NCI-H2107 (cell line): Measurements from ENCODE around the gene CACNA2D2.
A peak's percentile ranks its signal among the peaks of the same experiment; 100 is the strongest.

Source experiments
- DNase-seq: peaks from one replicate; lab custom pipeline; 2025; lab: John Stamatoyannopoulos, UW

Gene CACNA2D2

GRCh38 chr3:50369012-50369670 is 134.3 kb downstream of the CACNA2D2 start:
- no peak for DNase-seq

DNA sequence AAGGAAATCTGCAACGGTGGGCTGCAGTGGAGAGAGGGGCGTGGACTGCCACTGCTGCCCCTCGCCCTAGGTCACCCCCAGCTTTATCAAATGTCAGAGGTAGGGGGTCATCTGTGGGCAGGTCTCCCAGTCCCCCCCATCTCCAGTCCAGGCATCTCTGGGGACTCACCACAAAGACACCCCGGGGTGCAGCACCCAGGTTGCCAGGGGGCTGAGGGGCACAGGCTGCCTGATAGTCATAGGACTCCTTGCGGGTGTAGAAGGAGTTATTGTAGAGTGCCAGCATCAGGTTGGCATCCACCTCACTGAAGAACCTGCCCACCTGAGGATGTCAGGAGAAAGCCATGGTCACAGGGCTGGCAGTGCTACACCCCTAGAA is 137.6 kb downstream of the CACNA2D2 start:
- DNase-seq, result no peak

DNA sequence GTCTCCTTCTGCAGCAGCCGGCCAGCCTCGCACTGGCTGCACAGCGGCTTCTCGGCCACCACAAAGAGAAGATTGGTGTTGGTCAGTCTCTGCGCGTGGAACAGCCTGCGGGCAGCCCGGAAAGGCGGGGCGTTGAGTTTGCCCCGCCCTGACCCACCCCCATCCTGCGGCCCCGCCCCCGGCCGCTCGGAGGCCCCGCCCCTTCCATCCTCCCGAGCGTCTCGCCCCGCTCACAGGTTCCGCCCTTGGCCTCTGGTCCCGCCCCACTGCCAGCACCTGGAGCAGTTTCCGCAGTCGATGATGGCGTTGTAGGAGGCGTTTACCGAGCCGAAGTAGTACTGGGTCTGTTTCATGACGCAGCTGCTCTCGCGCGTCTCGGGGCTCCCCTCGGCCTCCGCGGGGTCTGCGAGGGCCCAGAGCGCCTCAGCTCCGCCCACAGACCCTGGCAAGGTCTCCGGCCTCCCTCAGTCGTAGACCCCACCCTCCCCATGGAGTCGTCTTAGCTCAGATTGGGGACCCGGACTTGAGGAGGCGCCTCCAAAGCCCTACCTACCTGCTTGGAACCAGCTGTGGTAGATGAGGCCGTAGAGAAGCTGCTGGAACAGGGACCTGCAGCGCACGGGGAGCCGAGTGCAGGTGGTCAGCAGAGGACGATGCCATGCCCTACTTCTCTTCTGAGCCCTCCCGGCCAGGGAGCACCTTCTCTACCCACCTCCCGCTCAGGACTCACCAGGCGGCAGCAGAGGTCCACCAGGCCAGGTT is 138.2 kb downstream of the CACNA2D2 start:
- DNase-seq, result no peak

GRCh38 chr3:50364573-50365079 is 138.8 kb downstream of the CACNA2D2 start:
- no peak for DNase-seq

DNA sequence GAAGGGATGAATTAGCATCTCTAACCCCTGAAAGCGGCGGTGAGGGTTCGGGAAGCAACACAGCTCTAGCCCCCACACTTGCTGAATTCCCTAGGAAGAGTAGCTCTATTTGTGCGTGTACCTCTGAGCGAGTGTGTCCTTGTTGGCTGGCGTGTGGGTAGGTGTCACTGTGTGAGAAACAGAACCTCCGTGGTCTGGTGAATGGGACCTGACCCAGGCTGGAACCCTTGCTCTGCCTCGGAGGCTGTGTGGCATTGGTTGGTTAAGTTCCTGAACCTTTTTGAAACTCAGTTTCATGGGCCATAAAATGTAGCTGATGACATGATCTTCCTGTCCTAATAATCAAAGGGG is 143.7 kb downstream of the CACNA2D2 start:
- DNase-seq, result no peak

DNA sequence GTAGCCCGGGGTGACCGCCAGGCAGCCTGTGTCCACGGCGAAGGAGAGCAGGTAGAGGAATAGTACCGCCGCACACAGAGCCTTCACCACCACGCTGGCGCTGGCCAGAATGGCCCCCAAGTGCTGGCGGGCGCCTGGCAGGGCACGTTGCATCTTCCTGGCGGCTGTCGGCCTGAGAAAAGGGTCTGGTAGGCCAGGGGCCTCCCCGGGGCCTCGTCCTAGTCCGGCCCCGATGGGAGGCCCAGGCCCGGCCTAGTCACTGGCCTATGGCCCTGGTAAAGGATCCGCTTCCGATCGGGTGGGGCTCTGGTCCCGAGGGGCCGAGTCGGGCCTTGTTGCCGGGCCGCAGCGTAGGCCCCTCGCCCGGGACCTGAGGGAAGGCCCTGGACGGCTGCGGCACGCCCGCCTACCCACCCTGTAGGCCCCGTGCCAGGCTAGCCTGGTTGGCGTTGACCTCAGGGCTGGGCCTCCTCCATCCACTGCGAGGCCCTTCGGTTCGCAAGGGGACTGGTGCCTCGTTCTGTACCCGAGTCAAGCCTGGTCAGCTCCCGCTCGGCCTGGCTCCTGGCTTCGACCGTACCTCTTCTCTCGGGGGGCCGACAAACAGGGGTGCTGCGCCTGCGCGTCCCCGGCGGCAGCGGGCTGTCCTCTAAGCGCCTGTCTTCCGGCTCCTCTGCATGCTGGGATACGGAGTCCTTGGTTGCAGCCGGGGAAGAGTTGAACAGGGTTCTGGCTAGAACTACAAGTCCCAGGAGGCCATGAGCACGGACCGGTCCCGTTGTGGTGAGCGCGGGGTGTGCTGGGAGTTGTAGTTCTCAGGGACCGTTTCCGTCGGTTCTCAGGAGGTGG is 144.3 kb downstream of the CACNA2D2 start, which contains the start of gene TMEM115:
TSS of gene TMEM115 (minus strand) at position 611 of the 849 bp plus-strand sequence. CDS start at position 153, 458 bp downstream.
- DNase-seq, result peak; percentile 84

DNA sequence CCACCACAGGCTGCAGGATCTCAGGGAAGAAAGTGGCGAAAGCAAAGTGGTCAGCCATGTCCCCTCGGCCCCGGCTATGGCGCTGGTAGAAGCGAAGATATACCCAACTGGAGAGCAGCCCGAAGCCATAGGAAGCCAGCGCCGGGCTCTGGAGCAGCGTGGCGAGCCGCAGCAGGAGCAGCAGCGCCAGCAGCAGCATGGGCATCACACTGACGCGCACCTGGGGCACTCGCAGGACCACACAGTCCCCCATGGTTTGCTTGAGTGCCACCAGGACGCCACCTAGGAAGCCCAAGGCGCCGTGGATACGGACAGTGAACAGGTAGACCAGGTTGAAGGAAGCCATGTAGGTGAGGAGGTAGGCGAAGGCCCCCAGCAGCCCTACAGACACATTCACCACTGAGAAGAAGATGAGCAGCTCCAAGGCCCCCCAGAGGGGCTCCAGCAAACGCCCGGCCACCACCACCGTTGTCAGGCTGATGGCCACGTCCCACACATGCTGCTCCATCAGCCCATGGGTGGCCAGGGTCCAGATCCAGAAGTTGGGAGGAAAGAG is 145.0 kb downstream of the CACNA2D2 start:
- DNase-seq, result no peak

- DNase-seq, result no peak
Measured at GRCh38 chr3:50357481-50357880, 146.0 kb downstream of the CACNA2D2 start.

DNA sequence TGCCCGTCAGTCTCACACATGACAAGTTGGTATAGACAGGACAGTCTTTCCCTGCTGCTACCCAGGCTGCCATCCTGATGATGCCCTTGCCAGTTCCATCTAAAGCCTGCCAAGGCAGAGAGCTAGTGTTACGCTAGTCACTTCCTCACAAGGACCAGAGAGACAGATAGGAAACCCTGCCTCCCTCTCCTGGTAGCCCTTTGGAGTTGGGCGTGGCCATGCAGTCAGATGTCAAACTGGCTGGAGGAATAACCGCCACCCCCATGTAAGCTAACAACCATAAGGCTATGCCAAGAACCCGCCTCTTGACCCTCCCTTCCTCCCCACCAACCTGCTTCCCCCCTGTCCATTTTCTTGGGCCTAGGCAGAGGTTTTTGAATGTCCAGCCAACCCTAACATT is 146.9 kb downstream of the CACNA2D2 start:
- DNase-seq, result no peak

DNA sequence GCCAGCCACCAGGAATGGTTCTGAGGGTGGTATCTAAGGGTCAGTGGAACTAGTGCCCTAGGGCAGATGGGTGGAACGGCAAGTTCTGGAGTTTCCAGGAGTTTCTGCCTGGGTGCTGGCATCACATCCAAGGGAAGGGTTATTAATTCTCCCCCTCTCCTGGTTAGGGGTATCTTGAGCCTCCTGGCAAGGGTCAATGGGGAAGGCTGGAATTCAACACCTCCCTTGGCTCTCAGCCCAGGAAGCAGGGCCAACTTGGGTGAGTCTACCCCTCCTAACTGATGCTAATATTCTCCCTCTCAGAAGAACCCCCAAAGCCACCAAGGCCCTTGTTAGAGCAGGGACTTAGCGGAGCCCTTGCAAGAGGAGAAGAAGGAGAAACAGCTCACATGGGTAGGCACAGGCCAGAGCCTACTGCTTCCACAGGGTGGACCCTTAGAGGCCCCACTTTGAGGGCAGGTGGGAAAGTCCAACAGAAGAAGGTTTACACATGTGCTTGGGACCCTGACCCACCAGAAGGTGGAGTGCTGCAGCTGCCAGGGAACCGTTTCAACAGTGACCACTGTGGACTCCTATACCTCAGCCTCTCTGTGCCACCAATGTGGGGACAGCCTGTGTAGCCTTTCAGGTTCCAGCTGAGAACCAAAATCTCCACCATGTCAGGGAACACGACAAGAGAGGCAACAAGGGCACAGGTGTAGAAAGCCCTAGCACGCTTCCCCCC is 147.4 kb downstream of the CACNA2D2 start:
- no peak for DNase-seq

DNA sequence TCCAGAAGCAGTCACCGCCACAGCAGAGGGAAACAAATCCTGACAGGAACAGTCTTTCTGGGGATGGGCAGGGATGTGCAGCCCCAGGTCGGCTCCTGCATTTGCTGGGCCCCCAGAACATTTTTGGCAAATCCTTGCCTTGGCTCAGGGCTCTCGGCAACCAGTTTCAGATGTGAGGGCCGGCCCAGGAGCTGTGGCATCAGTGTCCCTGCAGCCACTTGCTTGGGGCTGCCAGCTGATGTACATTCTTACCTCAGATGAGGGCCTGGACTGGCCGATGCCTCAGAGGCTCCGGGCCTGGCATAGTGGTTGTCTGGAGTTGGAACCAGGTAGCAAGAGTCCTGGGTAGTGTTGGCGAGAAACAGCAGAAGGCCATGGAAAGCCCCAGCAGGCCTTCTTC is 148.6 kb downstream of the CACNA2D2 start:
- no peak for DNase-seq

DNA sequence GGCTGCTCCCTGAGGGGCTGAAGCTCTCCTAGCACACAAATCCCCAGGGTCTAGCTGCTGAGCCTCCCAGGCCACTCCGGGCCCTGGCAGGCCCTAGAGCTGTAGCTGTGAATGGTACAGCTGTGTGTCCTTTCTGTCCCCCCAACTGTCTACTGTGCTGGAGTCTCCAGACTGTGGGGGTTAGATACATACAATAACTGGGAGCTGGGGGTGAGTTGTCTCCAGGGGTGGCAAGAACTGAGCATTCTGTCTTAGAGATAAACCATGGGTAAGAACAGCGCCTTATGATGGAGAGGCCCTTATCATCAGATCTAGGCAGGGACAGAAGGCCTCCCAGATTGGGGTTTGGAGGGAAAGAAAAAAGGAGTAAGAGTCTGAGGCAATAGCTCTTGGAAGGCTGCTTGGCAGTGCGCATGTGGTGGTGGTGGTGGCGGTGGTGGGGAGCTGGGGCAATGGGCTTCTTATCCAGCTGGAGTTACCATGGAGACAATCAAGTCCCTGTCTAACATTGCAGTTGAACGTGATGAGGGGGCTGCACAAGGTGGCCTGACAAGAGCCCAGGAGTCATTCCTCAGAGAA is 149.2 kb downstream of the CACNA2D2 start:
- no peak for DNase-seq

DNA sequence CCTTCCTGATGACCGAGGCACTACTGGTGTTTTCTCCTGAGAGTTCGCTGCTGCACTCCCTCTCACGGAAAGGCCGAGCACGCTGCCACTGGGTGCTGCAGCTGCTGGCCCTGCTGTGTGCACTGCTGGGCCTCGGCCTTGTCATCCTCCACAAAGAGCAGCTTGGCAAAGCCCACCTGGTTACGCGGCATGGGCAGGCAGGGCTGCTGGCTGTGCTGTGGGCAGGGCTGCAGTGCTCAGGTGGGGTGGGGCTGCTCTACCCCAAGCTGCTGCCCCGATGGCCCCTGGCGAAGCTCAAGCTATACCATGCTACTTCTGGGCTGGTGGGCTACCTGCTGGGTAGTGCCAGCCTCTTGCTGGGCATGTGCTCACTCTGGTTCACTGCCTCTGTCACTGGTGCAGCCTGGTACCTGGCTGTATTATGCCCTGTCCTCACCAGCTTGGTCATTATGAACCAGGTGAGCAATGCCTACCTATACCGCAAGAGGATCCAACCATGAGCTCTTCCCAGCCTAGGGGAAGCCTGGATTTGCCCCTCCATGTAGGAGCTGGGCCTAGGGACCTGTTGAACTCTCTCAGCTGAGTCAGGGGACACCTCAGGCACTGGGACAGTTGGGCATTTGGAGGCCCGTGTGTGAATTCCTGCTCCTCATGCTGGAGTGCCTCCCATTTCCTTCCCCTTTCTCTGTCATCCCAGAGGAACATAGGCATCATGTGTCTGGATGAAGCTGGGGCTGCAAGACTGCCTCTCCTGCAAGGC is 150.0 kb downstream of the CACNA2D2 start:
- DNase-seq, result no peak

DNA sequence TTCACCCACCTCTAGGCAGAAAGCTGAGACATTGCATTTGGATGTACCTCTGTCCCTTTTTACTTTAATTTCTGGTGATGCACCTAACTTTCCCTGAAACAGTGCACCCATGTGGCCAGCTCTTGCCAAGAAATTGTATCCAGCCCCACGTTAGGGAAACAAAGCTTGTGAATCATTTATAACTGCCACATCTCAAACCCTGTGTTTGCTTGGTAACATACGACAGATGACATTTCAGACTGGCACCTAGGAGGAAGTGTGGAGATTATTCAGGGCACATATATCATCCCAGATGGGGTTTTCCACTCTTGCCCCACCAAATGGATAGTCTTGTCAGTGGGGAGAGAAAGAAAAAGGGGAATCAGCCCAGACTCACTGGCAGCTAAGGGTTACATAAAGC is 150.7 kb downstream of the CACNA2D2 start:
- no peak for DNase-seq

- DNase-seq, result no peak
Measured at GRCh38 chr3:50351323-50351697, 152.1 kb downstream of the CACNA2D2 start.

GRCh38 chr3:50350527-50351322 is 152.7 kb downstream of the CACNA2D2 start, which contains the start of the genes CYB561D2 and NPRL2:
Gene CYB561D2, plus strand, starts transcription at chr3:50350862. Its CDS starts 572 bp downstream, at chr3:50351434.
Gene NPRL2, minus strand, starts transcription at chr3:50350775. Its CDS starts 123 bp downstream, at chr3:50350652.
- DNase-seq, result peak; percentile 77

GRCh38 chr3:50350213-50350526 is 153.3 kb downstream of the CACNA2D2 start:
- DNase-seq, result no peak

- peak; percentile 44 for DNase-seq
Measured at GRCh38 chr3:50347187-50347813, 156.1 kb downstream of the CACNA2D2 start.
